Endothelial cell of umbilical vein (primary cell): ENCODE results near the gene PSMC6. TPM values are rescaled to one million over a fixed set of nuclear protein-coding genes. Genes with fewer than 3 reads are reported as not detected.

Source experiments
- BruUV-seq: library from RNA; stranded (reverse); fragments of 400-500 nt; replicated peaks from 2 replicates; lab custom pipeline; 2021; lab: Mats Ljungman, UMichigan
- CTCF ChIA-PET: fragments of 300-600, 350-600 bp; sonication (Branson Sonifier 250); formaldehyde crosslinking; loops from one replicate; lab custom pipeline; 2021; ENCODE audit warnings: antibody characterized with exemption, inconsistent platforms; lab: Charles Lee
- POLR2A ChIA-PET: fragments of 300-600, 350-600 bp; sonication (Branson Sonifier 250); formaldehyde crosslinking; loops from one replicate; lab custom pipeline; 2021; ENCODE audit warnings: antibody characterized with exemption, inconsistent platforms; lab: Charles Lee
- DNase-seq: peaks from one replicate; pipeline ENCODE4 v3.0.0-alpha.2; 2011; ENCODE audit warnings: low read depth, low spot score
- FAIRE-seq: peaks from 2 replicates; lab custom pipeline; 2011; peaks lifted over from hg19 to GRCh38; lab: Jason Lieb, UNC
- H2AFZ ChIP-seq: 2 replicates; pipeline ENCODE4 v1.6.0; 2012; ENCODE audit warnings: low read depth, low read length, control low read depth, inconsistent platforms
- H3K27ac ChIP-seq: 2 replicates; pipeline ENCODE4 v1.5.1; 2011; ENCODE audit warnings: low read depth, mild to moderate bottlenecking, control low read depth, low read length, moderate library complexity; ENCODE audit not compliant: insufficient read depth
- H3K27me3 ChIP-seq, 2 experiments: 2 replicates each; pipeline versions ENCODE4 v1.6.0 to v1.6.1; 2011; ENCODE audit warnings: low read length in 2 of 2, mixed read lengths in 1 of 2; ENCODE audit not compliant: control insufficient read depth in 2 of 2, insufficient read depth in 2 of 2
- H3K36me3 ChIP-seq, 2 experiments: 2 replicates in 1 of 2; 3 replicates in 1 of 2; pipeline ENCODE4 v1.5.1; 2011; ENCODE audit warnings: low read length in 2 of 2, mild to moderate bottlenecking in 1 of 2, moderate library complexity in 1 of 2; ENCODE audit not compliant: control insufficient read depth in 2 of 2, insufficient read depth in 2 of 2; ENCODE audit errors: extremely low read depth in 1 of 2
- H3K4me1 ChIP-seq: 3 replicates; pipeline ENCODE4 v1.5.1; 2011; ENCODE audit warnings: mild to moderate bottlenecking, low read length; ENCODE audit not compliant: control insufficient read depth, insufficient read depth; ENCODE audit errors: extremely low read depth
- H3K4me2 ChIP-seq: 2 replicates; pipeline ENCODE4 v1.6.1; 2011; ENCODE audit warnings: low read length, control low read depth, mixed read lengths; ENCODE audit not compliant: insufficient read depth
- H3K4me3 ChIP-seq, 3 experiments: fragments of 200-600 bp in 1 of 3; sonication (generic), shearing (Covaris generic) in 1 of 3; replicated peaks in 1 of 3; 2 replicates each; pipeline ENCODE4 v1.5.1; 2011 to 2016; ENCODE audit warnings: control low read depth in 3 of 3, low read length in 3 of 3, mild to moderate bottlenecking in 2 of 3, inconsistent platforms in 1 of 3, low read depth in 1 of 3, moderate library complexity in 1 of 3; ENCODE audit not compliant: insufficient read depth in 1 of 3
- H3K79me2 ChIP-seq: 2 replicates; pipeline ENCODE4 v1.6.0; 2012; ENCODE audit warnings: low read length, inconsistent platforms; ENCODE audit not compliant: control insufficient read depth, insufficient read depth
- H3K9ac ChIP-seq: replicated peaks from 2 replicates; pipeline ENCODE3; 2011; ENCODE audit warnings: low read length, control low read depth; ENCODE audit not compliant: insufficient read depth; ENCODE audit errors: extremely low read depth
- H3K9me1 ChIP-seq: replicated peaks from 3 replicates; pipeline ENCODE4 v1.6.0; 2011; ENCODE audit warnings: mild to moderate bottlenecking, low read length; ENCODE audit not compliant: control insufficient read depth, insufficient read depth; ENCODE audit errors: extremely low read depth
- H3K9me3 ChIP-seq: replicated peaks from 2 replicates; pipeline ENCODE4 v1.5.1; 2012; ENCODE audit warnings: low read length, inconsistent platforms; ENCODE audit not compliant: control insufficient read depth, insufficient read depth
- H4K20me1 ChIP-seq: replicated peaks from 2 replicates; pipeline ENCODE3; 2011; ENCODE audit warnings: mild to moderate bottlenecking, low read length; ENCODE audit not compliant: control insufficient read depth, insufficient read depth; ENCODE audit errors: extremely low read depth
- EZH2 ChIP-seq: IDR thresholded peaks from 2 replicates; pipeline ENCODE4 v1.6.1; 2012; ENCODE audit warnings: borderline replicate concordance, low read depth, mild to moderate bottlenecking, moderate library complexity, low read length, inconsistent platforms; ENCODE audit not compliant: severe bottlenecking
- FOS ChIP-seq: IDR thresholded peaks from 2 replicates; pipeline ENCODE4 v1.6.1; 2011; ENCODE audit warnings: mild to moderate bottlenecking, low read length, moderate library complexity, borderline replicate concordance; ENCODE audit not compliant: insufficient read depth
- GATA2 ChIP-seq: IDR thresholded peaks from 2 replicates; pipeline ENCODE4 v1.7.0; 2011; ENCODE audit warnings: low read depth, mild to moderate bottlenecking, moderate library complexity, mixed read lengths, low read length; ENCODE audit not compliant: insufficient read length, insufficient read depth
- JUN ChIP-seq: IDR thresholded peaks from 2 replicates; pipeline ENCODE4 v1.6.1; 2011; ENCODE audit warnings: borderline replicate concordance, low read depth; ENCODE audit not compliant: insufficient read length, insufficient read depth
- POLR2A ChIP-seq: IDR thresholded peaks from 2 replicates; pipeline ENCODE4 v1.6.1; 2012; ENCODE audit warnings: low read depth, mild to moderate bottlenecking, control low read depth, low read length
- POLR2AphosphoS5 ChIP-seq: IDR thresholded peaks from 2 replicates; pipeline ENCODE4 v1.6.1; 2012; ENCODE audit warnings: low read depth, mild to moderate bottlenecking, control low read depth, low read length, moderate library complexity; ENCODE audit not compliant: insufficient read depth
- dilution Hi-C: fragments of 300-500 bp; cut with MboI; formaldehyde crosslinking; loops from one replicate; pipeline ENCODE4 v1.15.0; 2019; ENCODE audit warnings: low sequenced_read_pairs; ENCODE audit not compliant: extremely low pct_ligation_motif_present
- intact Hi-C: fragments of 100-400 bp; cut with micrococcal nuclease; formaldehyde crosslinking; loops from one replicate; pipeline ENCODE4 v1.10.0; 2022
- polyA plus RNA-seq, 4 experiments: library from polyadenylated mRNA; depleted of rRNA in 3 of 4; stranded (reverse) in 3 of 4; unstranded in 1 of 4; fragments of >200 nt; gene quantifications; 2 replicates each; pipeline versions ENCODE4 v1.2.1 to v1.2.3, GENCODE V29; 2011 to 2012; ENCODE audit warnings: missing spikeins in 1 of 4
- total RNA-seq: library from RNA; stranded (reverse); gene quantifications from 2 replicates; pipeline ENCODE4 v1.2.3, GENCODE V29; 2021
- TF ChIP-seq, protein P1 (sequence below): IDR thresholded peaks from 2 replicates; pipeline ENCODE4 v1.6.1; 2011; ENCODE audit not compliant: insufficient read depth, insufficient read length
- TF ChIP-seq, protein P2 (sequence below), 2 donors: IDR thresholded peaks; 1 replicate in 1 of 2; 2 replicates in 1 of 2; pipeline ENCODE4 v1.5.1; 2011; ENCODE audit warnings: low read length in 2 of 2, mild to moderate bottlenecking in 2 of 2, moderate library complexity in 2 of 2, control low read depth in 1 of 2, inconsistent platforms in 1 of 2, low read depth in 1 of 2; ENCODE audit not compliant: insufficient read depth in 1 of 2; ENCODE audit errors: extremely low read depth in 1 of 2

The PSMC6 gene
- total and polyA plus RNA-seq, 2 donors (not counting 3 experiments of a cell fraction or from before 2014, with no cell fraction given): 44.0 to 103 TPM

DNA sequence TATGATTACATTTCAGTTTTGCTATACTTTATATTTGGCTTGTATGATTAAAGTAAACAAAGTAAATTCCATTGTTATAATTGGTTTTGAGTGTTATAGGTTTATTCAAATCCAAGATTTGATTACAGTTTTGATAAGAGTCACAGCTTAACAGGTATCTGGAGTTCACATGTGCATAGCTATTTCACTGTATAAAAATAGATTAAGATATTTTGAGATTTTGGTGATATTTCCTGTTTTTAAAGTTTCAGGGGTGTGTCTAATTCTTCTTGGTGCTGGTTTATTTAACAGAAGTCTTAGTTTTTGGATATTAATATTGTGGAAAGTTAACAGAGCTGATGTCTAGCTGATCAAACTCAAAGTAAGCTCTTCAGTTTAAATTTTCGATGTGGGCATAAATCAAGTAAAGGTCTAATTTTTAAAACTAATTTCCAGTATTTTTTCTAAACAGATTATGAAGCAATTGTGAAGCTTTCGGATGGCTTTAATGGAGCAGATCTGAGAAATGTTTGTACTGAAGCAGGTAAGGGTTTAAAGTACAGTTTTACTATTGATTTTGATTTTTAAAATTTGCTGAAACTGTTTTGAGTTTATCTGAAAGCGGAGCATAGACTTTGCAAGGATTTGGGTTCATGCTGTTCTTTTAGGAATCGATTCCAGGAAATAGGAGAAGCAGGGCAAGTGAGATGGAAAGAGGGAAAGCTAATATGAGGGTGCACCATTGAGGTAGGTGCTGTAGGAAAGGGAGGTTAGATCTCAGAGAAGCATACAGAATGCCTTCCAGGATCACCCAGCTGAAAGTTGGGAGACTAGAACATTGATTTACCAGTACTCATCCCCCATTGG lies 16.7 kb downstream of the PSMC6 start:
- no TSS peak for BruUV-seq
- no peaks in the 10 kb centered on the region for H3K27me3 ChIP-seq
- H2AFZ ChIP-seq: no peak overlapping the region
- H3K79me2 ChIP-seq: peaks cover 4% of the 10 kb centered on the region
- CTCF ChIA-PET: interaction anchor here (1.2 to 3.2 kb wide), 5 partner anchors 12 to 331 kb away, joined by 3 to 13 read pairs (median 5); no protein-coding TSS in a partner anchor
- peaks cover 20 to 33% of the 10 kb centered on the region in 2 experiments for H3K36me3 ChIP-seq
- FAIRE-seq (no peak), DNase-seq (no peak)
- H3K9ac ChIP-seq: no peak overlapping the region
- dilution Hi-C loops: no loop called here
- H3K4me3 ChIP-seq: no peak overlapping the region
- POLR2A ChIA-PET: no interaction called here
- H4K20me1 ChIP-seq: no peaks in the 10 kb centered on the region
- H3K27ac ChIP-seq: no peak overlapping the region
- no peaks in the 10 kb centered on the region for H3K4me1 ChIP-seq
- no peaks in the 10 kb centered on the region for H3K9me3 ChIP-seq
- H3K9me1 ChIP-seq: no peaks in the 10 kb centered on the region
- H3K4me2 ChIP-seq: no peak overlapping the region
- intact Hi-C loops: no loop called here
- TF ChIP-seq POLR2AphosphoS5: no peak
- TF ChIP-seq GATA2: no peak
- no peak for TF ChIP-seq EZH2
- TF ChIP-seq, protein P1, sequence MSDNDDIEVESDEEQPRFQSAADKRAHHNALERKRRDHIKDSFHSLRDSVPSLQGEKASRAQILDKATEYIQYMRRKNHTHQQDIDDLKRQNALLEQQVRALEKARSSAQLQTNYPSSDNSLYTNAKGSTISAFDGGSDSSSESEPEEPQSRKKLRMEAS: no peak
- TF ChIP-seq JUN: no peak
- TF ChIP-seq FOS: no peak
- no peak for TF ChIP-seq POLR2A
- TF ChIP-seq, protein P2, sequence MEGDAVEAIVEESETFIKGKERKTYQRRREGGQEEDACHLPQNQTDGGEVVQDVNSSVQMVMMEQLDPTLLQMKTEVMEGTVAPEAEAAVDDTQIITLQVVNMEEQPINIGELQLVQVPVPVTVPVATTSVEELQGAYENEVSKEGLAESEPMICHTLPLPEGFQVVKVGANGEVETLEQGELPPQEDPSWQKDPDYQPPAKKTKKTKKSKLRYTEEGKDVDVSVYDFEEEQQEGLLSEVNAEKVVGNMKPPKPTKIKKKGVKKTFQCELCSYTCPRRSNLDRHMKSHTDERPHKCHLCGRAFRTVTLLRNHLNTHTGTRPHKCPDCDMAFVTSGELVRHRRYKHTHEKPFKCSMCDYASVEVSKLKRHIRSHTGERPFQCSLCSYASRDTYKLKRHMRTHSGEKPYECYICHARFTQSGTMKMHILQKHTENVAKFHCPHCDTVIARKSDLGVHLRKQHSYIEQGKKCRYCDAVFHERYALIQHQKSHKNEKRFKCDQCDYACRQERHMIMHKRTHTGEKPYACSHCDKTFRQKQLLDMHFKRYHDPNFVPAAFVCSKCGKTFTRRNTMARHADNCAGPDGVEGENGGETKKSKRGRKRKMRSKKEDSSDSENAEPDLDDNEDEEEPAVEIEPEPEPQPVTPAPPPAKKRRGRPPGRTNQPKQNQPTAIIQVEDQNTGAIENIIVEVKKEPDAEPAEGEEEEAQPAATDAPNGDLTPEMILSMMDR (IDR thresholded peaks at IDR 0.05; ENCODE audit: extremely low read depth in 1 of 2, insufficient read depth in 1 of 2, low read depth in 1 of 2, low read length in 2 of 2): no peak
